ENCODE data around the gene PGAP2. TPM values are rescaled to one million over a fixed set of nuclear protein-coding genes. Genes with fewer than 3 reads are reported as not detected.

The PGAP2 gene
- total RNA-seq, 2 experiments from 2014 or later, result 39.6 to 40.1 TPM

DNA sequence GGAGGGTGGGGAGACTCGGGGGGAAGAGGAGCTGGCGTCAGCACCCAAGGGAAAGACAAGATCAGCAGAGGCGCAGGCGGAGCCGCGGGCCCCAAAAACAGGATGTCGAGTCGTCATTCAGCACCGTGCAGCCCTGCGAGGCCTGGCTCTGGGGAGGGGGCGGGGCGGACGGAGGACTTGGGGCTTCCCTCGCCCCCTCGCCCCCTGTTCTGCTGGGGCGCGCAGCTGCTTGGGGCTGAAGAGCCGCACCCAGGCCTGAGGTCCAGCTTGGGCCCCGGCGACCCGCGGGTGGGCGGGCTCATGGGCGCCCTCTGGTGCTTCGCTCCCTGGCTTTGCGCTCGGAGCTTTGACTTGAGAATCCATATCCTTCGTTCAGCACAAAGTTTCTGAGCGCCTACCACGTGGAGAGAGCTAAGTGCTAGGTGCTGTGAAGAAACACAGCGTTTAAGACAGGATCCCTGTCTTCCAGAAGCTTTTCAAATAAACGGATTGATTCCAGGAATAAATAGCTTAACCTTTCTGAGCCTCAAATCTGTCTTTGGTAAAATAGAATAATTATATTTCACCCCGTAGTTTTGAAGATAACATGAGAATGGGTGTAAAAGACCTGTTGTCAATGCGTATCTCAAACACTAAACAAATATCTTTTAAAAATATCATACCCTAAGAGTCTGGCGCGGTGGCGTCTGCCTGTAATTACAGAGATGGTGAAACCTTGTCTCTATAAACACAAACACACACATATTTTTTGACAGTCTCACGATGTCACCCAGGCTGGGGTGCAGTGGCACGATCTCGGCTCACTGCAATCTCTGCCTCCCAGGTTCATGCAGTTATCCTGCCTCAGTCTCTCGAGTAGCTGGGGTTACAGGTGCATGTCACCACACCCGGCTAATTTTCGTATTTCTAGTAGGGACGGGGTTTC lies 33.3 kb downstream of the PGAP2 start:
- POLR2A ChIA-PET, result interaction anchor here (0.6 to 2.7 kb wide), 13 partner anchors 8 to 253 kb away, joined by 3 to 63 read pairs (median 5); partner anchors contain the start of genes NUP98, RRM1 and STIM1
- CTCF ChIA-PET, result interaction anchor here (0.6 to 7.2 kb wide), 16 partner anchors 8 to 345 kb away, joined by 3 to 74 read pairs (median 4); partner anchors contain the start of gene STIM1

GRCh38 chr11:3843326-3843725 lies 35.0 kb downstream of the PGAP2 start:
- ChIA-PET CTCF (interaction anchor here (1.0 to 7.2 kb wide), 3 partner anchors 11 to 102 kb away, joined by 3 to 74 read pairs (median 3); partner anchors contain the start of gene STIM1), POLR2A (interaction anchor here (0.6 kb wide), 1 partner anchor 63 kb away, joined by 7 read pairs; no protein-coding TSS in a partner anchor)

- POLR2A ChIA-PET, result no interaction called here
- CTCF ChIA-PET, result interaction anchor here (1.5 to 7.2 kb wide), 2 partner anchors 9 to 227 kb away, joined by 9 to 74 read pairs; partner anchors contain the start of gene STIM1
Measured at GRCh38 chr11:3845246-3845645, 36.9 kb downstream of the PGAP2 start.

GRCh38 chr11:3845670-3846069 lies 37.3 kb downstream of the PGAP2 start:
- POLR2A ChIA-PET, result no interaction called here
- CTCF ChIA-PET, result interaction anchor here (0.5 to 7.2 kb wide), 3 partner anchors 9 to 227 kb away, joined by 4 to 74 read pairs (median 9); partner anchors contain the start of gene STIM1

- ChIA-PET CTCF (interaction anchor here (0.6 to 9.1 kb wide), 19 partner anchors 8 to 230 kb away, joined by 3 to 125 read pairs (median 3); partner anchors contain the start of gene RHOG), POLR2A (interaction anchor here (2.8 kb wide), 1 partner anchor 8 kb away, joined by 14 read pairs; the partner anchor contains the start of gene RHOG)
Measured at GRCh38 chr11:3849297-3849874, 41.0 kb downstream of the PGAP2 start.

GRCh38 chr11:3853545-3853842 lies 45.1 kb downstream of the PGAP2 start:
- ChIA-PET POLR2A (interaction anchor here (2.1 to 3.4 kb wide), 4 partner anchors 13 to 219 kb away, joined by 6 to 63 read pairs (median 10); partner anchors contain the start of gene RHOG), CTCF (interaction anchor here (1.0 to 9.1 kb wide), 9 partner anchors 10 to 220 kb away, joined by 3 to 125 read pairs (median 15); partner anchors contain the start of gene RHOG)

- ChIA-PET CTCF (interaction anchor here (0.7 to 9.1 kb wide), 45 partner anchors 11 to 227 kb away, joined by 3 to 125 read pairs (median 5); partner anchors contain the start of gene RHOG), POLR2A (interaction anchor here (0.9 to 3.4 kb wide), 17 partner anchors 13 to 241 kb away, joined by 3 to 63 read pairs (median 5); partner anchors contain the start of genes RHOG and RRM1)
Measured at GRCh38 chr11:3853899-3854659, 45.7 kb downstream of the PGAP2 start.

- ChIA-PET CTCF (interaction anchor here (0.7 to 9.1 kb wide), 47 partner anchors 10 to 233 kb away, joined by 3 to 125 read pairs (median 5); partner anchors contain the start of gene RHOG), POLR2A (interaction anchor here (0.6 to 3.4 kb wide), 21 partner anchors 14 to 476 kb away, joined by 3 to 63 read pairs (median 4); partner anchors contain the start of genes RHOG, RRM1 and ZNF195)
Measured at GRCh38 chr11:3854660-3854976, 46.3 kb downstream of the PGAP2 start.

GRCh38 chr11:3854977-3855807 lies 46.8 kb downstream of the PGAP2 start, which contains the start of gene STIM1:
Gene STIM1, plus strand, starts transcription at chr11:3855664. Its CDS starts 607 bp downstream, at chr11:3856271.
- ChIA-PET CTCF (interaction anchor here (0.5 to 9.1 kb wide), 55 partner anchors 10 to 233 kb away, joined by 3 to 125 read pairs (median 4); partner anchors contain the start of gene RHOG), POLR2A (interaction anchor here (0.6 to 3.4 kb wide), 24 partner anchors 11 to 476 kb away, joined by 3 to 63 read pairs (median 4); partner anchors contain the start of genes RHOG, RRM1 and ZNF195)

GRCh38 chr11:3855808-3856491 lies 47.6 kb downstream of the PGAP2 start:
- POLR2A ChIA-PET, result interaction anchor here (0.6 to 3.4 kb wide), 13 partner anchors 10 to 477 kb away, joined by 3 to 63 read pairs (median 5); partner anchors contain the start of genes RHOG and ZNF195
- CTCF ChIA-PET, result interaction anchor here (1.0 to 9.1 kb wide), 25 partner anchors 9 to 229 kb away, joined by 3 to 125 read pairs (median 8); partner anchors contain the start of gene RHOG

DNA sequence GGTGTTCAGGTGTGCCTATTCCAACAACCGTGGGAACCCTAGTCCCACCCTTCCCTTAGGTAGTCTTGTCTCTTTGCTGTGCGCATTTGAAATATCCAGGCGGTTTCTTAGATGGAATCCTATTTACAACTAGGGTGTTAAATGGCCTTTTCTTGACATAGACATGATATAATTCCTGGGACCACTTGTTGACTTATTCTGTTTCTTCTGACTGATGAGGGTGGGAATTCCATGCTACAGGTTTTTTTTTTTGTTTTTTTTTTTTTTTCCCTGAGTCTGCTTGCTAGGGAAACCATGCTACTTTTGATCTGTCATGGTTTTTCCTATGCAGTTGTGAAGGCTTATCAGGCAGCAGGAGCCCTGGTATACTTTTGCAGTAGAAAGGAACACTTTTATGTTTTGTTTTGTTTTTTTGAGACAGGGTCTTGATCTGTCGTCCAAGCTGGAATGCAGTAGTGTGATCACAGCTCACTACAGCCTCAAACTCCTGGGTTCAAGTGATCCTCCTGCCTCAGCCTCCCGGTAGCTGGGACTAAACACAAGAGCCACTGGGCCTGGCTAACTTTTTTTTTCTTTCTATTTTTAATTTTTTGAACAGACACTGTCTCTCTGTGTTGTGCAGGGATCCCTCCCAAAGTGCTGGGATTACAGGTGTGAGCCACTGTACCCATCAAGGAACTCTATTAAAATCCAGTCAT lies 48.6 kb downstream of the PGAP2 start:
- CTCF ChIA-PET, result interaction anchor here (1.0 to 9.1 kb wide), 2 partner anchors 25 to 217 kb away, joined by 3 to 125 read pairs; no protein-coding TSS in a partner anchor
- POLR2A ChIA-PET, result interaction anchor here (1.6 to 3.4 kb wide), 3 partner anchors 10 to 16 kb away, joined by 5 to 63 read pairs (median 11); partner anchors contain the start of gene RHOG

GRCh38 chr11:3857628-3858027 lies 49.3 kb downstream of the PGAP2 start:
- POLR2A ChIA-PET, result interaction anchor here (0.7 to 1.1 kb wide), 2 partner anchors 15 to 117 kb away, joined by 3 to 6 read pairs; no protein-coding TSS in a partner anchor
- CTCF ChIA-PET, result interaction anchor here (1.4 to 1.8 kb wide), 2 partner anchors 16 to 23 kb away, joined by 3 to 4 read pairs; no protein-coding TSS in a partner anchor

GRCh38 chr11:3859373-3859881 lies 51.1 kb downstream of the PGAP2 start:
- ChIA-PET CTCF (interaction anchor here (0.9 to 1.8 kb wide), 5 partner anchors 10 to 213 kb away, joined by 3 to 8 read pairs (median 4); no protein-coding TSS in a partner anchor), POLR2A (interaction anchor here (0.6 to 1.2 kb wide), 2 partner anchors 12 to 18 kb away, joined by 3 to 4 read pairs; no protein-coding TSS in a partner anchor)

- ChIA-PET POLR2A (interaction anchor here (0.5 to 0.6 kb wide), 2 partner anchors 19 to 27 kb away, joined by 3 to 4 read pairs; no protein-coding TSS in a partner anchor), CTCF (interaction anchor here (0.6 to 1.8 kb wide), 5 partner anchors 12 to 213 kb away, joined by 3 to 8 read pairs (median 4); no protein-coding TSS in a partner anchor)
Measured at GRCh38 chr11:3860375-3860774, 52.0 kb downstream of the PGAP2 start.

- POLR2A ChIA-PET, result interaction anchor here (0.5 kb wide), 1 partner anchor 27 kb away, joined by 3 read pairs; no protein-coding TSS in a partner anchor
- CTCF ChIA-PET, result interaction anchor here (0.8 to 1.8 kb wide), 2 partner anchors 13 to 212 kb away, joined by 4 to 5 read pairs; no protein-coding TSS in a partner anchor
Measured at GRCh38 chr11:3860898-3861393, 52.6 kb downstream of the PGAP2 start.

Measured in activated CD8-positive, alpha-beta memory T cell treated with anti-CD3 and anti-CD28 coated beads for 36 hours (primary cell).